Endothelial cell of umbilical vein (primary cell): ENCODE results near the gene KLHDC9. TPM values are rescaled to one million over a fixed set of nuclear protein-coding genes. Genes with fewer than 3 reads are reported as not detected.

ENCODE experiments used
- BruUV-seq: library from RNA; stranded (reverse); fragments of 400-500 nt; replicated peaks from 2 replicates; lab custom pipeline; 2021; lab: Mats Ljungman, UMichigan
- CTCF ChIA-PET: fragments of 300-600, 350-600 bp; sonication (Branson Sonifier 250); formaldehyde crosslinking; loops from one replicate; lab custom pipeline; 2021; ENCODE audit warnings: antibody characterized with exemption, inconsistent platforms; lab: Charles Lee
- POLR2A ChIA-PET: fragments of 300-600, 350-600 bp; sonication (Branson Sonifier 250); formaldehyde crosslinking; loops from one replicate; lab custom pipeline; 2021; ENCODE audit warnings: antibody characterized with exemption, inconsistent platforms; lab: Charles Lee
- DNase-seq: peaks from one replicate; pipeline ENCODE4 v3.0.0-alpha.2; 2011; ENCODE audit warnings: low read depth, low spot score
- FAIRE-seq: peaks from 2 replicates; lab custom pipeline; 2011; peaks lifted over from hg19 to GRCh38; lab: Jason Lieb, UNC
- H2AFZ ChIP-seq: 2 replicates; pipeline ENCODE4 v1.6.0; 2012; ENCODE audit warnings: low read depth, low read length, control low read depth, inconsistent platforms
- H3K27ac ChIP-seq: 2 replicates; pipeline ENCODE4 v1.5.1; 2011; ENCODE audit warnings: low read depth, mild to moderate bottlenecking, control low read depth, low read length, moderate library complexity; ENCODE audit not compliant: insufficient read depth
- H3K27me3 ChIP-seq, 2 experiments: 2 replicates each; pipeline versions ENCODE4 v1.6.0 to v1.6.1; 2011; ENCODE audit warnings: low read length in 2 of 2, mixed read lengths in 1 of 2; ENCODE audit not compliant: control insufficient read depth in 2 of 2, insufficient read depth in 2 of 2
- H3K36me3 ChIP-seq, 2 experiments: 2 replicates in 1 of 2; 3 replicates in 1 of 2; pipeline ENCODE4 v1.5.1; 2011; ENCODE audit warnings: low read length in 2 of 2, mild to moderate bottlenecking in 1 of 2, moderate library complexity in 1 of 2; ENCODE audit not compliant: control insufficient read depth in 2 of 2, insufficient read depth in 2 of 2; ENCODE audit errors: extremely low read depth in 1 of 2
- H3K4me1 ChIP-seq: 3 replicates; pipeline ENCODE4 v1.5.1; 2011; ENCODE audit warnings: mild to moderate bottlenecking, low read length; ENCODE audit not compliant: control insufficient read depth, insufficient read depth; ENCODE audit errors: extremely low read depth
- H3K4me2 ChIP-seq: 2 replicates; pipeline ENCODE4 v1.6.1; 2011; ENCODE audit warnings: low read length, control low read depth, mixed read lengths; ENCODE audit not compliant: insufficient read depth
- H3K4me3 ChIP-seq, 3 experiments: fragments of 200-600 bp in 1 of 3; sonication (generic), shearing (Covaris generic) in 1 of 3; replicated peaks in 1 of 3; 2 replicates each; pipeline ENCODE4 v1.5.1; 2011 to 2016; ENCODE audit warnings: control low read depth in 3 of 3, low read length in 3 of 3, mild to moderate bottlenecking in 2 of 3, inconsistent platforms in 1 of 3, low read depth in 1 of 3, moderate library complexity in 1 of 3; ENCODE audit not compliant: insufficient read depth in 1 of 3
- H3K79me2 ChIP-seq: 2 replicates; pipeline ENCODE4 v1.6.0; 2012; ENCODE audit warnings: low read length, inconsistent platforms; ENCODE audit not compliant: control insufficient read depth, insufficient read depth
- H3K9ac ChIP-seq: replicated peaks from 2 replicates; pipeline ENCODE3; 2011; ENCODE audit warnings: low read length, control low read depth; ENCODE audit not compliant: insufficient read depth; ENCODE audit errors: extremely low read depth
- H3K9me1 ChIP-seq: replicated peaks from 3 replicates; pipeline ENCODE4 v1.6.0; 2011; ENCODE audit warnings: mild to moderate bottlenecking, low read length; ENCODE audit not compliant: control insufficient read depth, insufficient read depth; ENCODE audit errors: extremely low read depth
- H3K9me3 ChIP-seq: replicated peaks from 2 replicates; pipeline ENCODE4 v1.5.1; 2012; ENCODE audit warnings: low read length, inconsistent platforms; ENCODE audit not compliant: control insufficient read depth, insufficient read depth
- H4K20me1 ChIP-seq: replicated peaks from 2 replicates; pipeline ENCODE3; 2011; ENCODE audit warnings: mild to moderate bottlenecking, low read length; ENCODE audit not compliant: control insufficient read depth, insufficient read depth; ENCODE audit errors: extremely low read depth
- EZH2 ChIP-seq: IDR thresholded peaks from 2 replicates; pipeline ENCODE4 v1.6.1; 2012; ENCODE audit warnings: borderline replicate concordance, low read depth, mild to moderate bottlenecking, moderate library complexity, low read length, inconsistent platforms; ENCODE audit not compliant: severe bottlenecking
- GATA2 ChIP-seq: IDR thresholded peaks from 2 replicates; pipeline ENCODE4 v1.7.0; 2011; ENCODE audit warnings: low read depth, mild to moderate bottlenecking, moderate library complexity, mixed read lengths, low read length; ENCODE audit not compliant: insufficient read length, insufficient read depth
- MYC ChIP-seq: IDR thresholded peaks from one replicate; pipeline ENCODE4 v1.6.1; 2011; ENCODE audit warnings: mild to moderate bottlenecking, low read depth, low read length
- dilution Hi-C: fragments of 300-500 bp; cut with MboI; formaldehyde crosslinking; loops from one replicate; pipeline ENCODE4 v1.15.0; 2019; ENCODE audit warnings: low sequenced_read_pairs; ENCODE audit not compliant: extremely low pct_ligation_motif_present
- intact Hi-C: fragments of 100-400 bp; cut with micrococcal nuclease; formaldehyde crosslinking; loops from one replicate; pipeline ENCODE4 v1.10.0; 2022
- polyA plus RNA-seq, 4 experiments: library from polyadenylated mRNA; depleted of rRNA in 3 of 4; stranded (reverse) in 3 of 4; unstranded in 1 of 4; fragments of >200 nt; gene quantifications; 2 replicates each; pipeline versions ENCODE4 v1.2.1 to v1.2.3, GENCODE V29; 2011 to 2012; ENCODE audit warnings: missing spikeins in 1 of 4
- total RNA-seq: library from RNA; stranded (reverse); gene quantifications from 2 replicates; pipeline ENCODE4 v1.2.3, GENCODE V29; 2021
- TF ChIP-seq, protein P1 (sequence below): IDR thresholded peaks from 2 replicates; pipeline ENCODE4 v1.6.1; 2011; ENCODE audit not compliant: insufficient read depth, insufficient read length
- TF ChIP-seq, protein P2 (sequence below), 2 donors: IDR thresholded peaks; 1 replicate in 1 of 2; 2 replicates in 1 of 2; pipeline ENCODE4 v1.5.1; 2011; ENCODE audit warnings: low read length in 2 of 2, mild to moderate bottlenecking in 2 of 2, moderate library complexity in 2 of 2, control low read depth in 1 of 2, inconsistent platforms in 1 of 2, low read depth in 1 of 2; ENCODE audit not compliant: insufficient read depth in 1 of 2; ENCODE audit errors: extremely low read depth in 1 of 2

The KLHDC9 gene
- total and polyA plus RNA-seq, 2 donors (not counting 3 experiments of a cell fraction or from before 2014, with no cell fraction given): 1.1 to 2.6 TPM

DNA sequence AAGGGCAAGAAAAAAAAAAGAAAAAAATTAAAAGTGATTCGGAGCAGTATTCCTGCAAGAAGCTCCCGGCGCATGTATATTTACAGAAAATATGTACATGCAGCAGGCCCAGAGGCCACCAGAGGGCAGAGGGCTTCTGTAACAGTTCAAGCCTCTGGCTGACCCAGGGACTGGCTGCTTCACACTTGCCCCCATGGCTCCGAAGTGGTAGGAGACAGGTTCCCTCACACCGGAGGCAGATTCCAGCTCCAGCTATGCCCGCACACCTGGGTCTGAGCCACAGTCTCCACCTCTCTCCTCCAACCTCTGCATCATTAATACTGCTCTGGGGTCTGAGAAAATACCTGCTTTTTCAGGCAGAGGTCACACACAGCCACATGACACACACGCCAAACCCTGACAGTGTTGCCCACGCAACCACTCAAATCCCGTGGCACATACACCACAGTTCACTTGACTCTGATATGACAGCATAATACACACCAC lies 26.2 kb upstream of the KLHDC9 start:
- no peak overlapping the region for H3K9ac ChIP-seq
- DNase-seq: no peak
- H3K9me3 ChIP-seq: no peaks in the 10 kb centered on the region
- H3K4me3 ChIP-seq: no peak overlapping the region
- dilution Hi-C loops (no loop called here), intact Hi-C loops (no loop called here)
- H3K27me3 ChIP-seq: no peaks in the 10 kb centered on the region
- no peaks in the 10 kb centered on the region for H3K4me1 ChIP-seq
- no peak overlapping the region for H2AFZ ChIP-seq
- H3K4me2 ChIP-seq: no peak overlapping the region
- H3K79me2 ChIP-seq: no peaks in the 10 kb centered on the region
- H3K9me1 ChIP-seq: no peaks in the 10 kb centered on the region
- ChIA-PET CTCF (interaction anchor here (0.8 to 1.4 kb wide), 4 partner anchors 26 to 74 kb away, joined by 3 to 8 read pairs (median 5); partner anchors contain the start of gene KLHDC9), POLR2A (no interaction called here)
- no peak overlapping the region for H3K27ac ChIP-seq
- no peak for FAIRE-seq
- no peaks in the 10 kb centered on the region for H4K20me1 ChIP-seq
- TF ChIP-seq, protein P1, sequence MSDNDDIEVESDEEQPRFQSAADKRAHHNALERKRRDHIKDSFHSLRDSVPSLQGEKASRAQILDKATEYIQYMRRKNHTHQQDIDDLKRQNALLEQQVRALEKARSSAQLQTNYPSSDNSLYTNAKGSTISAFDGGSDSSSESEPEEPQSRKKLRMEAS: no peak
- TF ChIP-seq EZH2 (no peak), MYC (no peak), GATA2 (no peak)
- TF ChIP-seq, protein P2, sequence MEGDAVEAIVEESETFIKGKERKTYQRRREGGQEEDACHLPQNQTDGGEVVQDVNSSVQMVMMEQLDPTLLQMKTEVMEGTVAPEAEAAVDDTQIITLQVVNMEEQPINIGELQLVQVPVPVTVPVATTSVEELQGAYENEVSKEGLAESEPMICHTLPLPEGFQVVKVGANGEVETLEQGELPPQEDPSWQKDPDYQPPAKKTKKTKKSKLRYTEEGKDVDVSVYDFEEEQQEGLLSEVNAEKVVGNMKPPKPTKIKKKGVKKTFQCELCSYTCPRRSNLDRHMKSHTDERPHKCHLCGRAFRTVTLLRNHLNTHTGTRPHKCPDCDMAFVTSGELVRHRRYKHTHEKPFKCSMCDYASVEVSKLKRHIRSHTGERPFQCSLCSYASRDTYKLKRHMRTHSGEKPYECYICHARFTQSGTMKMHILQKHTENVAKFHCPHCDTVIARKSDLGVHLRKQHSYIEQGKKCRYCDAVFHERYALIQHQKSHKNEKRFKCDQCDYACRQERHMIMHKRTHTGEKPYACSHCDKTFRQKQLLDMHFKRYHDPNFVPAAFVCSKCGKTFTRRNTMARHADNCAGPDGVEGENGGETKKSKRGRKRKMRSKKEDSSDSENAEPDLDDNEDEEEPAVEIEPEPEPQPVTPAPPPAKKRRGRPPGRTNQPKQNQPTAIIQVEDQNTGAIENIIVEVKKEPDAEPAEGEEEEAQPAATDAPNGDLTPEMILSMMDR (IDR thresholded peaks at IDR 0.05; ENCODE audit: extremely low read depth in 1 of 2, insufficient read depth in 1 of 2, low read depth in 1 of 2, low read length in 2 of 2): peak; percentile 25 to 26
- BruUV-seq: no TSS peak
- H3K36me3 ChIP-seq: no peaks in the 10 kb centered on the region
